Fibroblast of villous mesenchyme (primary cell): ENCODE results near the gene CDK6. TPM values are rescaled to one million over a fixed set of nuclear protein-coding genes. Genes with fewer than 3 reads are reported as not detected.

Experiments
- DNase-seq: peaks from one replicate; pipeline ENCODE4 v3.0.0-alpha.2; 2010; ENCODE audit warnings: low read depth
- H3K4me3 ChIP-seq: 2 replicates; pipeline ENCODE4 v1.5.1; 2011; ENCODE audit warnings: low read depth, mild to moderate bottlenecking, low read length
- total RNA-seq: library from RNA; depleted of rRNA; stranded (reverse); fragments of >200 nt; gene quantifications from 2 replicates; pipeline ENCODE4 v1.2.3, GENCODE V29; 2012
- TF ChIP-seq, protein P1 (sequence below): IDR thresholded peaks from 2 replicates; pipeline ENCODE4 v1.5.1; 2012; ENCODE audit warnings: low read depth, mild to moderate bottlenecking, low read length; ENCODE audit not compliant: insufficient read depth

Gene CDK6
- total RNA-seq, 1 donor = 30.7 TPM

- no peak for DNase-seq
- H3K4me3 ChIP-seq = no peak overlapping the region
- TF ChIP-seq, protein P1, sequence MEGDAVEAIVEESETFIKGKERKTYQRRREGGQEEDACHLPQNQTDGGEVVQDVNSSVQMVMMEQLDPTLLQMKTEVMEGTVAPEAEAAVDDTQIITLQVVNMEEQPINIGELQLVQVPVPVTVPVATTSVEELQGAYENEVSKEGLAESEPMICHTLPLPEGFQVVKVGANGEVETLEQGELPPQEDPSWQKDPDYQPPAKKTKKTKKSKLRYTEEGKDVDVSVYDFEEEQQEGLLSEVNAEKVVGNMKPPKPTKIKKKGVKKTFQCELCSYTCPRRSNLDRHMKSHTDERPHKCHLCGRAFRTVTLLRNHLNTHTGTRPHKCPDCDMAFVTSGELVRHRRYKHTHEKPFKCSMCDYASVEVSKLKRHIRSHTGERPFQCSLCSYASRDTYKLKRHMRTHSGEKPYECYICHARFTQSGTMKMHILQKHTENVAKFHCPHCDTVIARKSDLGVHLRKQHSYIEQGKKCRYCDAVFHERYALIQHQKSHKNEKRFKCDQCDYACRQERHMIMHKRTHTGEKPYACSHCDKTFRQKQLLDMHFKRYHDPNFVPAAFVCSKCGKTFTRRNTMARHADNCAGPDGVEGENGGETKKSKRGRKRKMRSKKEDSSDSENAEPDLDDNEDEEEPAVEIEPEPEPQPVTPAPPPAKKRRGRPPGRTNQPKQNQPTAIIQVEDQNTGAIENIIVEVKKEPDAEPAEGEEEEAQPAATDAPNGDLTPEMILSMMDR = no peak
Measured at GRCh38 chr7:92777993-92778392, 58.4 kb downstream of the CDK6 start.

GRCh38 chr7:92773808-92774207 lies 62.6 kb downstream of the CDK6 start:
- TF ChIP-seq, protein P1 = no peak
- no peak for DNase-seq
- no peak overlapping the region for H3K4me3 ChIP-seq

DNA sequence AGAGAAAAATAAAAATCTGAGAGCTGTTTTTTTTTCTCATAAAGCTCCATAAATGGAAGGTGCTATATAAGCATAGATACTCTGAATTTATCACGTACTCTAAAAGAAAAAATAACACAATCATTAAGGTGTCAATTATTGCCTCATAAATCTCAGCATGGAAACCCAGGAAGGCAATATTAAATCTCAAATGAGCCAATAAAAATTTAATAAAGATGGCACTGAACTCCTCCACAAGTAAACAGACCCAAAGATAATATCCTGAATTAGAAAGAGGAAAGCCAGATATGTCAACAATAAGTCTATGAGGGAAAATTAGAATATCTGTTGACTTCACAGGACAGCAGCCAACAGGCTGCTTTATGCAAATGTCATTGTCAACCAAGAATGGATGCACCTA lies 66.5 kb downstream of the CDK6 start:
- TF ChIP-seq, protein P1 = no peak

DNA sequence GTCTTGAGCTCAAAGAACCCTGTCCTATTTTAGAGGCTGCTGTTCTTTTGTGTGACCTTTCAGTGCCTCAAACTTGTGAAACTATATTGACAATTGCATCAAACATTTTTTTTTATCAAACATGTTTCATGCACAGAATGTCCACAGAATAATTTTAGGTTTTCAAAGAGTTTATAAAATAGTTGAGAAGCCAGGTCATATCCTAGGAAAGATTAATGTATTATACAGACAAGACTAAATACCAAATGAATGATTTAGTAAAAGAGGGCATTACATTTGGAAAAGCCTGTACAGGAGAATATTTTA lies 67.0 kb downstream of the CDK6 start:
- H3K4me3 ChIP-seq = no peak overlapping the region
- TF ChIP-seq, protein P1 = no peak
- no peak for DNase-seq

More for the DNA sequence above, 66.5 kb downstream of the CDK6 start:
- no peak for DNase-seq
- no peak overlapping the region for H3K4me3 ChIP-seq

DNA sequence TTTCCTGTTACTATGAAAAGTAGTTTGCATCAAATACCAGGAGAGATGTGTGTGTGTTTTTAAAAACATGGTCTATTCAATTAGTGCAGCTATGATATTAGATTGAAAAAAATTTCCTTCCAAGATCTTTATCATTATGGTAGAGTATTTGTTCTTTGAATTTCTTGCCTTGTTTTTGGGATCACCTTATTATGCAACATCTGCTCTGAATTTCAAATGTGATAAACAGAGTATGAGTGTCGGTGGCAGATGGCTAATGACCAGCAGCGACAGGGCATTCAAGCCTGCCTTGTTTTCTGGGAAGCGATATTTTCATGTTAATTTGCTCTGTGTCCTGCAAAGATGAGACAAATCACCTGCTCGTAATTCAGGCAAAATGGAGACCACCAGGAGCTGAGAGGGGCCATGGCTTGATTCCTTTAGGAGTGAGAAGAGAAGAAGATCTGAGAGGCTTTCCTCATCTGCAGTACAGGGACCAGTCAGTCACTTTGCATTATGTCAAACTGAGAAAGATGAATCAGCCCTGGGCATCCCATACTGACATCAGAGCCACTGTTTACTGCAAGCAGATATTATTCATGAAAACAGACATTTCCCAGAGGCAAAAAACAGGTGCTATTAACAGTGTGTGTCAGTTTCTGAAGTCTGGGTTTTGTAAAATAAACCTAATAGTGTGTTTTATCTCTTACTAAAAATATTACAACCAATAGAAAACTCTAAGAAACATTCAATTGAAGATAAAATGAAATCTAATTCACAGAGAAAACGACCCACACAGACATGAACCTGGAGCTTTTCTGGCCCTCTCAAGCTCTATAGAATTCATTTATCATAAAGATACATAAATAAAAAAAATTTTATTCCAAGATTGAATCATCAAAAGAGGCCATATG lies 67.6 kb downstream of the CDK6 start:
- TF ChIP-seq, protein P1 = no peak
- DNase-seq = peak; percentile 56
- H3K4me3 ChIP-seq = no peak overlapping the region

DNA sequence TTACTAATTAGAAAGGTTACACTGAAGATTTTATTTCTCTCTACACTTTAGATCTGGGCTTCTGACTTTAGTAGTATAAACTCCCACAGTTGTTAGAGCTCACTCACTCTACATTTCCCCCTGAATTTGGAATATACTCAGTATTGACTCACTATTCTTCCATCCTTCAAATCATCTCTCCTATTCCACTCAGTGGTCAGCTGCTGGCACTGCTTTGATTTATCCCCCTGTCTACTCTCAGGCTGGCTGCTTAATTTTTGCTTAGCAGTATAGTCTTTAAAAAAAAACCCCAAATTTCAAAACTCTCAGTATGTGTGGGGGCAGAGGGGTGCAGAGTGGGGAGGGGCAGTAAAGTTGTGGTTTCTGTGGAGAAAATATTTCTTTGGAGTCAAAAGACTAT lies 68.9 kb downstream of the CDK6 start:
- no peak for DNase-seq
- TF ChIP-seq, protein P1 = no peak
- no peak overlapping the region for H3K4me3 ChIP-seq
